GM19035 (cell line): Measurements from ENCODE around the gene HAND2.

ENCODE experiments used
- ATAC-seq: cut with Tn5 transposase; IDR thresholded peaks from one replicate; pipeline ENCODE4 v1.9.1; 2021; ENCODE audit not compliant: unreplicated experiment

The HAND2 gene

GRCh38 chr4:173478913-173479283 lies 51.1 kb downstream of the HAND2 start:
- ATAC-seq = no peak

- no peak for ATAC-seq
Measured at GRCh38 chr4:173478201-173478912, 51.7 kb downstream of the HAND2 start.

GRCh38 chr4:173477016-173477415 lies 53.0 kb downstream of the HAND2 start:
- ATAC-seq = no peak
